CD4-positive, alpha-beta T cell treated with Interleukin-1 beta for 1 hour (primary cell): ENCODE data around the gene KRT4.
"Not testable (repeated sequence)": the region's sequence is repeated elsewhere in the genome, so short reads cannot be mapped to it uniquely, and the experiment has no call there.

Experiments
- DNase-seq, 2 donors: peaks; one replicate each; pipeline ENCODE4 v3.0.0-alpha.2; 2020 to 2022

The KRT4 gene

GRCh38 chr12:52771505-52771904 lies 42.4 kb downstream of the KRT4 start:
- no peak for DNase-seq

- no peak for DNase-seq
Measured at GRCh38 chr12:52771088-52771487, 42.8 kb downstream of the KRT4 start.

DNA sequence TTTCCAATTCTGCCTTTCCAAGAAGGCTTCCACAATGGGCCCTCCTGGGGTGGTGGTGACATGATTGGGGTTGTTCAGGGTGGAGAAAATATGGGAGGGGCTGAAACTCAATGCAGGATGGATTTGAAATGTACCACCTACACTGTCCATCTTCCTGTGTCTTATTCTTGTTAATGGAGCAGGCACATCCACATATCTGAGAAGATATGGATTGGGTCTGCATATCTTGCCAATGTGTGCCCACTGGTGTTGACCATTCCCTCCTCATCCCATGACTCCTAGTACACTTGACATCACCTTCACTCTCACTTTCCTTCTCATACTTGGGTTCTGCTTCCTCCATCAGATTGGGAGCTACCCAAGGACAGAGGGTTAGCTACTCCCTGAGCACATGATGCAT lies 44.0 kb downstream of the KRT4 start:
- no peak for DNase-seq

- no peak for DNase-seq
Measured at GRCh38 chr12:52769354-52769753, 44.6 kb downstream of the KRT4 start.

GRCh38 chr12:52768479-52769200 lies 45.3 kb downstream of the KRT4 start:
- no peak for DNase-seq

GRCh38 chr12:52767427-52767826 lies 46.5 kb downstream of the KRT4 start:
- DNase-seq, result no peak

DNA sequence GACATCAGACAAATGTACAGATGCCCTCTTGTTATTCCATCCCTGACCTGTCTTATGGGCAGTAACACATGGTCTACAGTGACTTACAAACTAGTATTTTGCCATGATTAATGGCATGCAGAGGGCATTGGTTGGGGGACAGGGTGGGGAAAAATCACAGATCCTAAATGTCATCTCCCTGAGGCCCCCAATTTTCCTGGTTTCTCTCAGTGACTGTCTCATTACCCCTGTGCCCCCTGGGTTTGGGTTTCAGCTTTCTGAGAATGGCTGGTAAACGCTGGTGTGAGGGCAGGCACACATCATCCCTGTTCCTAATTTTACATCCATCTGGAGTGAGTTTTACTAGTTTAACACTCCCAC lies 46.9 kb downstream of the KRT4 start:
- no peak for DNase-seq

DNA sequence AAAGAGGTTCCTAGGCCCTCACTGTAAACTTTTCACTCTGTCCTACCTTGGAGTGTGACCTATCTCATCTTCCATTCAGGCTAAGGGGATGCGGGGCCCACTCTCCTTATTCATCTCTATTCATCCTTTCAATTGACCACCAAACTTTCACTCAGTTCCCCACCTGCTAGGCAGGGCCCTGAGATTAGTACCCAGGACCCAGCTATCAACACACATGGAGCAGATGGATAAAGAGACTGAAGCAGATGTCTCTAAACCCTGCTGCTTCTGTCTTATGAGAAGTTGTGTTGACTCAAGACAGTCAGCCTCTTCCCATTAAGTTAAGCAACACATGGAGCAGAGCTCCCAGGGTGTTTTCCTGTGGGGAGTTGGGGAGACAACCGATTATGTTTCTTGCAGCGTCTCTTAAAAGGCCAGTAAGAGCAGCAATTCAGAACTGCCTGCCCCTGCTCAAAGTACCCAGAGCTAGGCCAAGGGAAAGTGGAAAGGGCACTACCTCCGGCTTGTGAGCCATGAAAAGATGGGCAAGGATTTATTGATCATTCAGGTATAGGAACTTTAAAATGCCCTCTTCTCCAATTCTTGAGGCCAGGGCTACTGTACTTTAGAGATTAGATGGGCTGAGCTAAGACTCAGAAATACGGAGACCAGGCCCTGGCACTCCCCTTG lies 47.4 kb downstream of the KRT4 start:
- no peak for DNase-seq

- DNase-seq, result no peak
Measured at GRCh38 chr12:52765702-52766101, 48.2 kb downstream of the KRT4 start.

GRCh38 chr12:52763991-52764390 lies 49.9 kb downstream of the KRT4 start:
- no peak for DNase-seq

DNA sequence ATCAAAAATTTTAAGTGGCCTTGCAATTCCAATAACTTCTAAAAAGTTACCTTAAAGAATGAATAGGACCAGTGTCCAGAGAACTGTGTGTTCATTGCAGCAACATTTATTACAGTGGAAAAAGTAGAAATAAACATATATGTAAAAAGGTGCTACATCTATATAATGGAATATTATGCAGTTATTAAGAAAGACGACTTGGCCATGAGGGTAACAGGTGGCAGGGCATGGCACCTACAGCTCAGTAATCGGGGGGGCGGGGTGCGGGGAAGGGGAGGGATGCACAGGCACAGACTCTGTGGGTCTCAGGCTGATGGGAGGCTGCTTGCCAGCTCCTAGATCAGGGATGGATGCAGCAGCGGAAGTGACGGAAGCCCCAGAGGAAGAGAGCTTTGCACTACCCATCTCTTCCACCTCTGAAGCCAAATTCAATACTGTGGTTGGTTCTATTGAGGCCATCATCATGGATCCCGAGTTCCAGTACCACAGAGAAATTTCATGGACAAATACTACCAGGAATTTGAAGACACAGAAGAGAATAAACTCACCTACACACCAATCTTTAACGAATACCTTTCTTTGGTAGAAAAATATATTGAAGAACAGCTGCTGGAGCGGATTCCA lies 50.8 kb downstream of the KRT4 start:
- DNase-seq, result no peak

DNA sequence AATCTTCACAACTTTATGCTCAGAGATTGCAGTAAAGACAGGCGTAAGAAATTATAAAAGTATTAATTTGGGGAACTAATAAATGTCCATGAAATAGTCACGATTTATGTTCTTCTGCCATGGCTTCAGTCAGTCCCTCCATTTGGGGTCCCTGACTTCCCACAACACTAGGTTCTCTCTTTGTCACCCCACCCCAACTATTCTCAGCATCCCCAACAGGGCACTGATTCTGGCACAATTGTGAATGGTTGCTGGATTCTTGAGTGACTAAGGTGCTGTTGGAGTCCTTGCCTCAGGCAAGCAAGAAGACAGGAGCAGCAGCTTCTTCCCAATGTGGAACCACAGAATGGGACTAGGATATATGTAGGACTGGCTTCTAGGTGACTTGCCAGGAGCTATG lies 52.1 kb downstream of the KRT4 start:
- no peak for DNase-seq

DNA sequence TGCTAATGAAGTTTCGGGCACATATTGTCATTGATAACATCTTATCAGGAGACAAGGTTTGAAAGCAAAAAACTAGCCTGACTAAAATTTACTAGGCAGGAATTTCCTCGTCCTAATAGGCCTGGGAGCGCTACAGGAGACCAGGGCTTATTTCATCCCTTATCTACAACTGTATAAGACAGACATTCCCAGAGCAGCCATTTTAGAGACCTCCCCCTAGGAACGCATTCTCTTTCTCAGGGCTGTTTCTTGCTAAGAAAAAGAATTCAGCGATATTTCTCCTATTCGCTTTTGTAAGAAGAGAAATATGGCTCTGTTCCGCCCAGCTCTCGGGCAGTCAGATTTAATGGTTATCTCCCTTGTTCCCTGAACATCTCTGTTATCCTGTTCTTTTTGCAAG lies 52.7 kb downstream of the KRT4 start:
- DNase-seq, result not testable (repeated sequence)

- DNase-seq, result no peak
Measured at GRCh38 chr12:52760623-52761022, 53.3 kb downstream of the KRT4 start.

DNA sequence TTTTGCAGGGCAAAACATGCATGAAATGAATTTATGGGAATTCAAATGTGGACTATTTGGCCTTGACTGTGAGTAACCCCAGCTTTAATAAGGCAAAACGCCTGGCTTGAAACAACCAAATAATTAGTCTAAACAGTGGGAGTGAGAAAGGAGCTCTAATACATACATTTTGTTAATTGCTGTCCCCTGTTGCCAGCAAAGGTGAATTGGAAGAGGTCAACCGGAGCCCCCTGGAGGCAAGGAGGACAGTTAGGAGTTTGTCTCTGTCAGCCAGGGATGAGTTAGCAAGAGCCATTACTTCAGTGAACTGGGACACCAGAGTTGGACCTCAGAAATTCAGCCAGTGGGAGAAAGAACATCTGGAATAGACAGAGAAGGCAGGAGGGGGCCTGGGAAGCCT lies 54.2 kb downstream of the KRT4 start:
- DNase-seq, result no peak

GRCh38 chr12:52759218-52759617 lies 54.7 kb downstream of the KRT4 start:
- no peak for DNase-seq

GRCh38 chr12:52757449-52758176 lies 56.3 kb downstream of the KRT4 start:
- DNase-seq, result no peak
